GM12873 (cell line): ENCODE data around the gene CCL23.

Experiments
- TF ChIP-seq, protein P1 (sequence below): IDR thresholded peaks from 2 replicates; pipeline ENCODE4 v1.5.1; 2012; ENCODE audit warnings: low read depth, mild to moderate bottlenecking, moderate library complexity, low read length, control low read depth; ENCODE audit not compliant: insufficient read depth; ENCODE audit errors: missing control alignments

The CCL23 gene

DNA sequence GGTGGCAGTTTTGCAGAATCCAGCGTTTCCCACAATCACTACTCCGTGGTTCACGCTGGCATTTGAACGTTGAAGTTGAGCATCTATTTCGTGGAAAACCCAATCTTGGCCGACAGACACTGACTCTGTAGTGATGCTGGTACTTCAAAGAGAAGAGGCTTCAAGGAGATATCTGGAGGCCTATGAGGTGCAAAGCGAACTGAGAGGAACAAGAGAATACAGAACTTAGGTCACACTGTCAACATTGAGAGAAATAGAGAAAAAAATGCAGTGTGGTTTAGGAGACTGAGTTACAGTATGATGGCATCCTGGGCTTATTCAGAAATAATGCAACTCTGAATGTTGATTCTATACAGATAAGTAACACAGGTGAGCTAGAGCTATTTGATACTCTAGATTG is 52.5 kb downstream of the CCL23 start:
- TF ChIP-seq, protein P1, sequence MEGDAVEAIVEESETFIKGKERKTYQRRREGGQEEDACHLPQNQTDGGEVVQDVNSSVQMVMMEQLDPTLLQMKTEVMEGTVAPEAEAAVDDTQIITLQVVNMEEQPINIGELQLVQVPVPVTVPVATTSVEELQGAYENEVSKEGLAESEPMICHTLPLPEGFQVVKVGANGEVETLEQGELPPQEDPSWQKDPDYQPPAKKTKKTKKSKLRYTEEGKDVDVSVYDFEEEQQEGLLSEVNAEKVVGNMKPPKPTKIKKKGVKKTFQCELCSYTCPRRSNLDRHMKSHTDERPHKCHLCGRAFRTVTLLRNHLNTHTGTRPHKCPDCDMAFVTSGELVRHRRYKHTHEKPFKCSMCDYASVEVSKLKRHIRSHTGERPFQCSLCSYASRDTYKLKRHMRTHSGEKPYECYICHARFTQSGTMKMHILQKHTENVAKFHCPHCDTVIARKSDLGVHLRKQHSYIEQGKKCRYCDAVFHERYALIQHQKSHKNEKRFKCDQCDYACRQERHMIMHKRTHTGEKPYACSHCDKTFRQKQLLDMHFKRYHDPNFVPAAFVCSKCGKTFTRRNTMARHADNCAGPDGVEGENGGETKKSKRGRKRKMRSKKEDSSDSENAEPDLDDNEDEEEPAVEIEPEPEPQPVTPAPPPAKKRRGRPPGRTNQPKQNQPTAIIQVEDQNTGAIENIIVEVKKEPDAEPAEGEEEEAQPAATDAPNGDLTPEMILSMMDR = no peak

DNA sequence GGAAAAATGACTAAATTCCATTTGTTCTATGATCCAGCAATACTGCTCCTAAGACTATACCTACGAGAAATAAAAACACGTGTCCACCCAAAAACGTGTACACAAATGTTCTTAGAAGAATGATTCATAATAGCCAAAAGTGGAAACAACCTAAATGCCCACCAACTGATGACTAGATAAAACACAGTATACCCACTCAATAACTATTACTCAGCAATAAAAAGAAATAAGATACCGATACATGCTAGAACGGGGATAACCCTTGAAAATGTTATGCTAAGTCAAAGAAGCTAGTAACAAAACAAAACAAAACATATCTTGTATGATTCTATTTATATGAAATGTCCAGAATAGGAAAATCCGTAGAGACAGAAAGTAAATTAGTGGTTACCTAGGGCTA is 54.1 kb downstream of the CCL23 start:
- TF ChIP-seq, protein P1 = no peak
